MV-4-11 (cell line): Measurements from ENCODE around the gene MAEA.

Source experiments
- DNase-seq: peaks from one replicate; lab custom pipeline; 2025; lab: John Stamatoyannopoulos, UW

MAEA gene

DNA sequence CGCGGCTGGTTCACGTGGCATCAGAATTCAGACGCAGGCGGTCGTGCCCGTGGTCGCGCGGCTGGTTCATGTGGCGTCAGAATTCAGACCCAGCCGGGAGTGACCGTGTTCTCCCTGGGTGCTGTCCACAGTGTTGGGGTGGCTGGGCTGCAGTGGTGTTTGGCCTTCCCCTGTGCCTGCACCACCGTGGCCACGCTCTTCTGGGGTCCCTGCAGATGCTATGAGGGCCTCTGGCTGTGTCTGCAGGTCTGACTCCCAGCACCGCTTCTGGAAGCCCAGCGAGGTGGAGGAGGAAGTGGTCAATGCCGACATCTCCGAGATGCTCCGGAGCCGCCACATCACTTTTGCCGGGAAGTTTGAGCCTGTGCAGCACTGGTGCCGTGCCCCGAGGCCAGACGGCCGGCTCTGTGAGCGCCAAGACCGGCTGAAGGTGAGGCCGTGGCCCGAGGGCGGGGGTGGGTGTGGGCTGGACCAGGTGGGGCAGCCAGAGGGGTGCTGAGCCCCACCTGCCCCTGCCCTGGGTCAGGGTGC lies 90.2 kb downstream of the MAEA start:
- DNase-seq = no peak

DNA sequence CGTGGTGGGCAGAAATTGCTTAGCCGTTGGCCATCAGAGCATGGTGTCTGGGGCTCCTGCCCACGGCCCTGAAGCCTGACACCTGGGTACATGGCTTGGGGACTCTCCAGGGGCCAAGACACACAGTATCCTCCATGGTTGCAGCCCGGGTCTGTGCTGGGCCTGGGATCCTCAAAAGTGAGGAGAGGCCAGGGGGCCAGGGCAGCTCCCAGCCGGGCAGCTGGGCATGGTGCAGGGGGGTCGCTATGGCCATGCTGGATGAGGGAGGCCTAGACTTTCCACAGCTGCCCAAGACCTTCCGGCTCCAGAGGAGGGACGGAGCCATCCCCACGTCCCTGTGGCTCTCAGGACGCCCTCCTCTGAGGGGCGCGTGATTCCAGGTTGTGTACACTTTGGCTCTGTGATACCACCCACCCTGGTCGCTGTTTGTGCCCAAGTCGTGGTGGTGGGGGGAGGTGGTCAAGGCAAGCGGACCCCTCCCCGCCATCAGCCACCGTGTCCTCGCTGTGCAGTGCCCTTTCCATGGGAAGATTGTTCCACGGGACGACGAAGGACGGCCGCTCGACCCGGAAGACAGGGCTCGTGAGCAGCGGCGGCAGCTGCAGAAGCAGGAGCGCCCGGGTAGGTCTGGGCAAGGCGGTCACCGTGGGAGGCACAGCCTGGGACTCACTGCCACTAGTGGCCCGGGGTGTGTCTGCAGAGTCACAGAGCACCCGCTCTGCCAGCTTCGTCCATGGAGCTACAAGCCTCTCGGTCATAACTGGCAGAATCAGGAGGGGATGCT lies 90.9 kb downstream of the MAEA start:
- DNase-seq = no peak

DNA sequence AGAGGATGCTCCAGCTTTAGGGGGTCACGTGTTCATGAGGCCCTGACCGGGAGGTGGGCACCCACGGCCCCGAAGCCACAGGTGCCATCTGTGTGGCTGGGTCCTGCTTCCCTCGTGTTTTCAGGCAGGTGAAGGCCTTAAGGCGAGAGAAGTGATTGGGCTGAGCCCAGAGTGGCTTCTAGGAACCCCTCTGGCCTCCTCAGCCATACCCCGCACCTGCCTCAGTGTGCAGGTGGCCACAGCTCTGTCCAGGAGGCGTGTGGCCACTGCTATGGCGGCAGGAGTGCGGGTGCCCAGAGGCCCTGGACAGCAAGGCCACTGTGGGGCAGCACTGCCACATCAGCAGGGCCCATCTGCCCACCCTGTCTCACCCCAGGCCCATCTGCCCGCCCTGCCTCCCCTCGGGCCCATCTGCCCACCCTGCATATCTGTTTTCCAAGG lies 91.5 kb downstream of the MAEA start:
- DNase-seq = no peak

DNA sequence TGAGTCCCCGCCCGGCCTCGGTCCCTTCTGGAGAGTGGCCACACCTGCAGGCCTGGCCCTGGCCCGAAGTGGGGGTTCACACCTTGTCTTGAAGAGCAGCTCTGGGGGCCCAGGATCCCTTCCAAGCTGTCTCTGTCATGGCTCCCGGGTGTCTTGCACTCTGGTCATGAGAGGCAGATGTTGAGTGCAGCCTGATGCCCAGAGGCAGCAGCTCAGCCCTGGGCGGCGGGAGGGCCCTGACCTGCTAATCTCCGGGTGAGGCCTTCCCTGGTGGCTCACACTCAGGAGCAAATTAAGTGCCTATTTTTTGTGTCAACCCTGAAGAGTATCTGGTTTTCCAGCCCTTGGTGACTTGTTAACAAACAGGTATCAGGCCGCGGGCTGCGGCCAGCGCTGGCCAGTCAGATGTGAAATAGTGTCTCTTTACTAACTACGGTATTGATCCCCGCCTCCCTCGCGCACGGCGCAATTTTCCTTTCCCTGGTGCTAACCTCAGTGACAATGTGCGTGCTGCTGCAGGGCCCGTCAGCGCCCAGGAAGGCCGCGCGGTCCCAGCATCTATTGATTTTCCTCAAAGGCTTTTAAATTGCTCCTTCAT lies 92.4 kb downstream of the MAEA start:
- DNase-seq = no peak

DNA sequence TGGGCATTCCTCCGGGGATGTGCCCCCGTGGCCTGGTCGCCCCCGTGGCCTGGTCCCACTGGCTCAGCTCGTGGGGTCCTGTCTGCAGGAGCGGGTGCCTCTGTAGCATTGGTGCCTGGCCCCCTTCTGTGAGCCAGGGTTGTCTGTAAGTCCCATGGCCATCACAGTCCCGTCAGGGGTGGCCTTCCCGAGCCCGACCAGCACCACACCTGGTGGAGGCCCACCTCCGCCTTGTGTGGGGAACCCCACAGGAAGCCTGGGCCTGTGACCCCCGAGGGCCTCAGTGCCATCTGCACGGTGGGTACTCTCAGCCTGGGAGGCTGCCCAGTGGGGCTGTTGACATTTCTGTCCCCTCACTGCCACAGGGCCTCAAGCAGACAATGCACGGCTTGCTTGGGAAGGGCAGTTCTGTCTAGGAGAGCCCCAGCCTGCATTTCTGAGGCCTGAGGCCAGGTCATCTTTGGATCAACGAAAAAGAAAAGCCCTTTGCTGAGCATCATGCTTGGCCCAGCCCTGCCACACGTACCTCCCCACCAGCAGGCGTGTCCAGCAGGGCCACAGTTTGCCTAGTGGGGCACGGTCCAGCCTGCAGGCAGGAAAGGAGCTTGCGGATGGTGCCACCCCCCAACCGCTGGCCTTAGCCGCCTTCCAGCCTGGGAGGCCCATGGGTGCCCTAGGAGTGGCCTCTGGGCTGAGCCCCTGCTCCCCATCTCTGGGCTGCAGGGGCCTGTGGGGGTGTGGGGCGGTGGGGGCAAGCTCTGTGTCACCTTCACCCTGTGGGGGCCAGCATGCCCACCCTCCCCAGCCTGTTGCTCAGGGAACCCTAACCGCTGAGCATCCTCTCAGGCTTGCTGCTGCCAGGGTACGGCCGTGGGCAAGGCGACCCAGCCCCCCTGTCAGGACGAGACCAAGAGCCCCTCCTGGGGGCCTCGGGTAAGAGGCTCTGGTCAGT lies 93.4 kb downstream of the MAEA start:
- DNase-seq = no peak

DNA sequence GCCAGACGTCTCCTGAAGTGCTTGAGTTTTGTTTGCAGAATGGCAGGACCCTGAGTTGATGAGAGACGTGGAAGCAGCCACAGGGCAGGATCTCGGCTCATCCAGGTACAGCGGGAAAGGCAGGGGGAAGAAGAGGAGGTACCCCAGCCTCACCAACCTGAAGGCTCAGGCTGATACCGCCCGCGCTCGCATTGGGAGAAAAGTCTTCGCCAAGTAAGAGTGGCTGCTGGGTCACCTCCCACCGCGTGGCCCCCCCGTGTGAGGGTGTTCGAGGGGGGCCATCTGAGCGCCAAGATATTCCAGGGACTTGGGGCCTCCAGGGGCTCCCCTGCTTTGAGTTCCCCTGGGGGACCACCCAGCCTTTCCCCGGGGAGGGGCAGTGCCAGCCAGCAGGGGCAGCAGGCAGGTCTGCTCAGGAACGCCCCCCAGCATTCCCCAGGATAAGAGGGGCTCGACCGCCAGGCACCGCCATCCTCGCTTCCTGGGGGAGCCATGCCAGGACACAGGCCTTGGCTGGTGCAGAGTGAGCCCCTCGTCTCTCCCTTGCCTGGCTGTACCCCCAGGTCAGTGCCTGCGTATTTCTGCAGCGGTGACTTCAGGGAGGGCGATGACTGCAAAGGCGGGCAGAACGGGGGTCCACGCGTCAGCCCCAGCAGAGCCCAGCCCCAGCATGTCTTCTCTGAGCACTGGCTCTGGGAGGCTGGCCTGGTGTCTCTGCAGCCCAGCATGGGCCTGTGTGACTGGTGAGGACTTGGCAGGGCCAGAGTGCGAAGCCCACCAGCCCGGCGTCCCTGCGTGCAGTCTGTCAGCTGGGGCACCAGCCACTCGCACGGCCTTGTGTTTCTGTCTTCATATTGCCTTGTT lies 94.3 kb downstream of the MAEA start:
- DNase-seq = no peak

DNA sequence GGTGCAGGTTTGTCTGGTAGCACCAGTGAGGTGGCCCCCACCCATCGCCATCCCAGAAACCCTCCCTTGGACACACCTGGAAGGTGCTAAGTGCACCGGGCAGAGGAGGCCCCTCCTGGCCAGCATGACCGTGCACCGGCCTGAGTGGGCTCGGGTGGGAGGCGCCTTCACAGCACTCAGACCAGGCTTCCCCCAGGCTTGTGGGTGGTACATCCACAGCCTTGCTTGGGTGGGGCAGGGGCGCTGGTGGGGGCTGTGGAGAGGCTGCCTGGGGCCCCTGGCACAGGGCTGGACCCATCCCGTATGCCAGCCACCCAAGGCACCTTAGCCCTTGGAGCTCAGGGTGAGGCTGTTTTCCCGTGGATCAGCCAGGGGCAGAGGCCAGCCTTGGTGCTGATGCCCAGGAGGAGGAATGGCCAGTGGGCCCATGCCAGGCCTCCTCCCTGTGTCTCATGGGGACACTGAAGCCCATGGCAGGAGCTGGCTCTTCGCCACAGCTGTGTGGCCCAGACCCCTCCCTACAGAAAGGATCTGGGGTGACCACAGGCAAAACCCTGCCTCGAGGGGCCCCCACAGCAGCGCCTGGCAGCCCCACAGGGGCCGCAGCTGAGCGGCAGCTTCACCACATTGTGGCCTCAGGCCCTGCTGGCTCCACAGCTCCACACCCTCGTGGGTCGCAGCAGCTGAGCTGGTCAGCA lies 95.1 kb downstream of the MAEA start:
- no peak for DNase-seq

DNA sequence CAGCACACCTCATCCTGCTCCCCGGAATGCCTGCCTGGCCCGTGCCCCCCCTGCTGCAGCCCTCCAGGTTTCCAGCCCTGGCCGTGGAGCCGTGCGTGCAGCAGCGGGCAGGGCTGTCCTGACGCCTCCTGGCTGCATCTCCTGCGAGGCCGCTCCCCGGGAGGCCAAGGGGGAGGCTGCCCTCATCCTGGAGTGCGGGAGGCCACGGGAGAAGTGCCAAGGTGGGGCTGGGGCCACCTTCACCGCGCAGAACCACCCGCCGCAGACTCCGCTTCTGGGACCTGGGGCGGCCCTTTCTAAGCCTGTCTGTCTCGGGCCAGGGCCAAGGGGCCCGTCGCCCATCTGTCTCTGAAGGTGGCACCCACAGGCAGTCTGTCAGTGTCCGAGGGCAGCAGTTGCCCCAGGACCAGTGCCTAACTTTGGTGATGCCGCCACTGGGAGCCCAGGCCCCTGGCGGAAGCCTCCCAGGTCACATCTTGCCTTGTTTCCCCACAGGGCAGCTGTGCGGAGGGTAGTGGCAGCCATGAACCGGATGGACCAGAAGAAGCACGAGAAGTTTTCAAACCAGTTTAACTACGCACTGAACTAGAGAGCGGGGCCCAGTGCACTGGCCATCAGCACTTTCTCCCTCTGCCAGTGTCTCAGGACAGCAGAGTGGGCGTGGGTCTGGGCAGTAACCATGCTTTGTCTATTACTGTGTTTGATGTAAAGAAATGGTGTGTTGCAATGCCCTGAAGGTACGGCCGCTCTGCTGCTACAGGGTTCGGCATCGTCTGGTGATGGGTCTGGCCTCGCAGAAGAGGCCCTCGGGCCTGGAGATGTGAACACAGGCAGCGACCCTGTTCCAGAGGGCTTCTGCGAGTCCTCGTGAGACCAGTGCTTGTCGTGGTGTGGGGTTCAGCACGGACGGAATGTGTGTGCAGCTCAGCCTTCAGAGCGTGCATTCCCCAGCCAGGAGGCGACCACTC lies 96.0 kb downstream of the MAEA start:
- no peak for DNase-seq
